GM18870 (cell line): ENCODE data around the gene FSTL4.

ENCODE experiments used
- ATAC-seq: cut with Tn5 transposase; IDR thresholded peaks from one replicate; pipeline ENCODE4 v1.9.1; 2021; ENCODE audit warnings: moderate library complexity; ENCODE audit not compliant: unreplicated experiment

FSTL4 gene

DNA sequence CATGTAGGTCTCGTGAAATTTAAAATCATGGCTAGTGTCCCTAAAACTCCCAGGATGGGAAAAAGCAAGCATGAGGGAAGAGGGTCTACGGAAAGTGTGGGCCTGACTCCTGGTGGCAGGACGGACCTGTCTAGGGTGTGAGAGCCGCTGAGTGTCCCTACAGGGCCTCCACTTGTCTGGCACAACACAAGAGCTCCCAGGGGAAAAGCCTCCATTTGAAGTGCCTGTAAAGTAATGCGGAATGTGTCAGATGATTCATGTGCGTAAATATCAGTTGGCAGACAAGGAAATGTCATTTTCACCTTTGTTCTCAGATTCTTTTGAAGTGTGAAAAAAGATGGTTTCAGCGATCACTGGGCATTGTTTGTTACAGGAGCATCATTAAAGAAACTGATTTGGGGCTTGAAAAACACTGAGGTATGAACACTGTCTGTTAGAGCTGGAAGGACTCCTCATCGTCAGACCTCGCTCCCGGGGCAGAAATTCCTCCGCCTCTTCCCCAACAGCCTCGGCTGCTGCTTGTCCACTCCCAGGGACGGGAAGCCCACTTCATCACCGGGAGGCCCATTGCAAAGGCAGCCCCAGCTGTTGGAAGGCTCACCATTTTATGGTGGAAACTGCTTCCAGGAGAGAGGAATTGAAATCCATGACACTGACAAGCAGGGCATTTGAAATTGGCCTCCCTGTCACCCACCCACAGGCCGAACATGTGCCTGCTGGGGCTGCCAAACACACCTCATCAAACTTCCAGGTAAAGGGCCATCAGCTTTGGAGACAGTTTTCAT, 240.8 kb downstream of the FSTL4 start:
- no peak for ATAC-seq

DNA sequence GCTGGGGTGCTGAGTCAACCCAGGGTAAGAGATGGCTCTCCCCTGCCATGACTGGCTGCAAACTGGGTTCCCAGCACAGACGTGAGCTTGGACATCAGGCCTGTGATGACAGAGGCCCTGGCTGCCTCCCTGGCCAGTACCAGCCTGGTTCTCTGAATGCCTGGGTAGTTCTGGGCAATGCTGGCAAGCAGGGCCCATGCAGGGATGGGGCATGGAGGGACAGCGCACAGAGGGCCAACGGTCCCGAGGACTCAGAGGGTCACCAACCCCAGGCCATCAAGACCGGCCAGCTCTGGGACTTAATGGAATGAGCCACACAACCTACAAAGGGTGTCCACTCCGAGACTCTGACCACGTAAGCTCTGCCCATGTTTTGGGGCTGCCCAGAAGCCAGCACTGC, 241.4 kb downstream of the FSTL4 start:
- ATAC-seq: no peak

DNA sequence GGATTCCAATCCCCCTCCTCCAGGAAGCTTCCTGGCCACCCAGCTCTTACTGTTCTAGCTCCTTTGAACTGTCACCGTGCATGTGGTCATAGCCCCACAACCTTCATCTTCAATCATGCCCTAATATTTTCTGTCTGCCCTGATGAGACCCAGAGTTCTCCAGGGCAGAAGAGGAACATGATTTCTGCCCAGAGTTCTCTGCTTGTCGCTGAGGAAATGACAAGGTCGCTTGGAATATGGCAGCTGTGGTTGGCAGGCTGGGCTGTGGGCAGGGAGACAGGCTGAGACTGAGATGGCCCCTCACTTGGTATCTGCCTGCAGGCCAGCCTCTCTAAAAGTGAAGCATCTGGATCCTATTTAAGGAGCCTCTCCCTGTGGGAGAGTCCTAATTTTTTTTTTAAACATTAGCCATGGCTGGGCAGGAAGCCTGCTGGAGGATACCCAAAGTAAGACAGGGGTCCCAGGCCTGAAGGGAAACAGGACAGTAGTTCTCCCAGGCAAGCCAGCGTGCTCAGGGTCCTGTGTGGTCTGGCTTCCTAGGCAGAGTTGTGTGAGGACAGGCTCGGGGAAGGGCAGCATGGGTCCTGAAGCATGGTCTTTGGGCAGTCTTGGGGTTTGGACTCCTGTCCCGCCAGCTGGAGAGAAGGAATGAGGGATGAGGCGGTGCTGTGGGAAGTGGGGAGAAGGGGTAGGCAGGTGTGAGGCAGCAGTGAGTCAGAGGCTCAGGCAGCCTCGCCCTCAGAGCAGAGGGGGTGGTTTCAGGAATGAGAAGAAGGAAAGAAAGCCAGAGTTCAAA, 242.1 kb downstream of the FSTL4 start:
- ATAC-seq: no peak

DNA sequence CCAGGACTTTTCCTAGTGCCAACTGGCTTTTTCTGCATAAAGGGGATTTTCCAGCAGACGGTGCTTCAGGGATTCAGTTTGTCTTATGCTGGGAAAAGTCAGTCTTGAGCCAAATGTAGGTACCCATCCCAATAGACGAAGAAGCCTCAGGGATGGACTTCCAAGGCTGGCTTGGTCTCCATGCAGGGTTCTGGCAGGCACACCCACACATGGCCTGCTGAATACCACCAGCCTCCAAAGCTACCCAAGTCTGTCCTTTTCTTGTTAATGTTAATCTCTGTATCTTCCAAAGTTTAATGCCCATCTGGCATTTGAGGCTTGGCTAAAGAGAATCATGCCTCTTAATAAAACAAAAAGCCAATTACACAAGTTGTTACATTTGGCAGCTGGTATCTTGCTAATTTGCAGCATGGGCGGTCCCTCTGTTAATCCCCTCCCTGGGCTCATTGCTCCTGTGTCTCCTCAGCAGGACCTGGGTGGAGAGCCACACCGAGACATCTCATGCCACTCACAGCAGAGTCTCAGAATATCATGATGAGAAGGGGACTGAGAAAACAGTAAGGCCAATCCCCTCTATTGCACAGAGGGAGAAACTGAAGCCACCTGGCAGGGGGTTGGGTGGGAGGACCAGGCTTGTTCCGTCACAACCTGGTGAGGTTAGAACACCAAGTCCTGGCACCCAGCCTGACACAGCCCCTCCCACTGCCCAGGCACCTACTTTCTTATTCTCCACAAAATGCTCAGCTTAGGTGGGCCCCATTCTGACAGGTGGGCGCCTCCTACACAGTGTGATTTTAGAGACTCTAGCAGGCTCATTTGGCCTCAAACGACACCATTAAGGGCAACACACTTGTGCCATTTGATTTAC, 243.2 kb downstream of the FSTL4 start:
- no peak for ATAC-seq

DNA sequence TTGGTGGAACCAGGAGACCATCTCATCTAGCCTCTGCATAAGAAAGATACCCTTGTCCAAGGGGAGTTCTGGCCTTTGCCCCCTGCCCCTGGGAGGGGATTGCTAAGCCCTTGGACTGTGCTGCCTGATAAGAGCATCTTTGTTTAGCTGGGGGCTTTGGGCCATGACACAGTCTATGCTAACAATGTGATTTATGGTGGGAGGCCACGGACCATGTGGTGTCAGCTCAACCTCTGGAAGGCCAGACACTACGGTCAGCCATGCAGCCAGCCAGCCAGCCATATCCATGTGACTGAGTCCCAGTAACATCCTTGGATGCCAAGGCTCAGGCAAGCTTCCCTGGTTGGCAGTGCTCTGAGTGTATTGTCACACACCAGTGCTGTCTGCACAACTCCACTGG, 244.4 kb downstream of the FSTL4 start:
- no peak for ATAC-seq

DNA sequence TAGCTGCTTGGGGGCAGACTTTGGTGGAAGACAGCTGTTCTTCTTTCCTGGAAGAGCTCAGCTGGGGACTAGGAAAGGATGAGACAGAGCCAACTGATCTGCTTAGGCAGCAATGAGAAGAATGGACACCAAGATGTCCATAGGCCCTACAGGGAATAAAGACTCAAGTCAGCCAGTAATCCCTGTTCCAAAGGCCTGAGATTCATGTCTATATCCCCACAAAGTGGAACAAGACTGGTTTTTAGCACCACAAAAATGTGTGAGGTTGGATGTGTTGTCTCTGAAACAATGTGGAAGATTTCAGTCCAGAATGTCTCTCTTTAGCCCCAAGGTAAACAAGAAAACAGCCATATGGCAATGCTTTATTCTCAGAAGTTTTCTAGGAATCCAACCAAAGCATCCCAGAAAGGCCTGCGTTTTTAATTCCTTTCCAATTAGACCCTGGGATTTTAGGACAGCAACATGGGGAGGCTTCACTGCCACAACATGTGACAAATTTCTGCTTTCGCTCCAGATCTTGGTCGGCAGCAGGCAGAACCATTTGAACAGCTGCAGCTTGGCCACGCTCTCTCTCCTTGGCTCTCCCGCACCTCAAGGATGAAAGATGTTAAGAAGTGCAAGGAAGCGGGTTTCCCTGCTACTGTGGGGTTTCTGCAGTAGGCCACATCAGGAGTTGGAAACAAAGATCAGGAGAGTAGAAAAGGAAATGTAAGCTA, 245.1 kb downstream of the FSTL4 start:
- no peak for ATAC-seq

DNA sequence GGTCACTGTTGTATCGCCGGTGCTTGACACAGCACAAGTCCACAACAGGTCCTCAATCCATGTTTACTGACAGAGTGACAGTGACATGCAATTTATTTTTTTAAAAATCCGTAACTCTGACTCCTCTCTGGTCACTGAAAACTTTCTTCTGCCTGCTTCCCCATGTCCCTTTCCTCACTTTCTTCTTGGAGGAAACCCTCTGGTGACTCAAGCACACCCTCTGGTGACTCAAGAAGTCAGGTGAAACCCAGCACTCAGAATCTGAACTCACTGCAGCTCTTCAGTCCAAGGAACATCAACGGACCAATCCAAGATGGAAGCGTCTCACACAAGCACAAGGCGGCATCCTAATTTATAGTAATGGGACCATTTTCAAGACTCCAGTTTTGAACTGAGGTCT, 245.9 kb downstream of the FSTL4 start:
- no peak for ATAC-seq

DNA sequence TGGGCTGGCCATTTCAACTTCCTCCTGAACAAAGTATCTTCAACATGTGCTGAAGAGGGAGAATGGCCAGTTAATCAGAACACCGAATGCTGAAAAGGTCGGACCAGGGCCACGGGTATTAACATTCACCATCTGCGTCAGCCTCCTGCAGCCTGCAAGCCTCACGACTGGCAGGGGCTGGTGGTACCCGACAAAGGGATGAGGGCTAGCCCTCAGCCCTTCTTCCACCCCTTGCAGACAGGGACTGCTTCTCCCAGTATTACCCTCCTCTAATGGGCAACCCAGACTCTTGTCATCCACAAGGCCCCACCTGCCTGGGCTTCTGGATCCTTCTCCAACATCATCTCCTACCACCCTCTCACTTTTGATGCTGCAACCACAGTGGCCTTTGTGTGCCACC, 246.6 kb downstream of the FSTL4 start:
- ATAC-seq: no peak

DNA sequence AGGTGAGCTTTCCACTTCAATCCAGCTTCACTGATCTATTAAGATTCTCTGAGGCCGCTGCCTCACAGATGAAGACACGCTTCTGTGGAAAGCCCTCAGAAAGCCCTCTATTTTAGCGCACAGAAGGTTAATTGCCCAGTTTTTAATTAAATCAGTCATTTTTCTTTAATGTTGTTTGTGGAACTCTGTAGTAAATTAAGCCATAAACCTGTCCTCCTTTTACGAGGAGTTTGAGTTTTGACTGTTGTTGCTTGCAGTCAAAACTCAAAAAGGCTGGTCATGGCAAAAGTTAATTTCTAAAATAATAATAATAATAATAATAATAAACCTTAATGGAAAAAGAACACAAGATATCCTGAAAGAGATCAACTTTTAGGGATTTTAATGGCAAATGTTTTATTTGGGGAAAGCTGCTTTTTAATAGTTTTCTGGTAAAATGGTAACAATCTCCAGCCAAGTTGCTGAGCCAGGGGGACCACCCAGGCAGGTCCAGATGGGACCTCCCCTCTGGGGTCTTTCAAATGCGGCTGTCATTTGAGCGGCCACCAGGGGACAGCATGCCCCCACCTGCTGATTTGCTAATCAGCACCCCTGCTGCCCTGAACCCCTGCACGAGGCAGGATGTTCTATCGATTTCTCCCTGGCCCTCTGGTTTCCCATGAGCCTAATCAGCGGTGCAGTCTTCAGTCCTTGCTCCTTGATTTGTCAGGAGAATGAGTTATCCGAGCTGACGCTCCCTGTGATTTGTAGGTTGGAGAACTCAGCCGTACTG, 247.2 kb downstream of the FSTL4 start:
- no peak for ATAC-seq

DNA sequence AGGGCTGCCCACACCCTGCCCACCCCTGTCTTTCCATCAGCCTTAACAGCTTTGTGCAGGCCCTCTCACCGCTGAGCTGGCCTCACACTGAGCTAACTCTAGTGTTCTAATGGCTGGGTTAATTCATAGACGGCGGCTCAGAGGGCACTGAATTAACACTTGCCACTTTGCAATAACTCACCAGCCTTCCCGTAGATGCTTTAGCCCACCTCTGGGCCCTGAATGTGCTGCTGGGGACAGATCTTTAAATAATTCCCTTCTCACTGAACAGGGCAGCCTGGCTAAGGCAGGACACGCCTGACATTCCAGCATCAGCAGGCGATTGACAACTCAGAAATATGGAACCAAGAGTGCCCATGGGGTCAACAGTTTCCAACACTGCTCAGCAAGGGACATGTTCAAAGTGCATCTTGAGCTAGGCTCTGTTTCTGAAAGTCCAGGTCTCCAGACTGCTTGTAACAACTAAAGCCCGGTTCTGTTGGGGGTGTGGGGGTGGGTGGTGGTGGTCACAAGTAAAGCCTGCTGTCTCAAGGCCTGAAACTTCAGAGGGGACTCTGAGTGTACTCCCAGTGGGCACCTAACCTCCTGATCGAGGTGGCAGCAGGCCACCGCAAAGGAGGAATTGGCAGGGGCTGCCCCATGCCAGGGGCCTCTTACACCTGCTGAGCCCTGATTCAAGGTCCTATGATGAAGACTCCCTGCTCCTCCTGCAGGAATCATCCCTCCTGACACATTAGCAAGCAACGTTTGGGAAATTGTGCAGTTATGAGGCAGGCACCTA, 248.3 kb downstream of the FSTL4 start:
- ATAC-seq: no peak

DNA sequence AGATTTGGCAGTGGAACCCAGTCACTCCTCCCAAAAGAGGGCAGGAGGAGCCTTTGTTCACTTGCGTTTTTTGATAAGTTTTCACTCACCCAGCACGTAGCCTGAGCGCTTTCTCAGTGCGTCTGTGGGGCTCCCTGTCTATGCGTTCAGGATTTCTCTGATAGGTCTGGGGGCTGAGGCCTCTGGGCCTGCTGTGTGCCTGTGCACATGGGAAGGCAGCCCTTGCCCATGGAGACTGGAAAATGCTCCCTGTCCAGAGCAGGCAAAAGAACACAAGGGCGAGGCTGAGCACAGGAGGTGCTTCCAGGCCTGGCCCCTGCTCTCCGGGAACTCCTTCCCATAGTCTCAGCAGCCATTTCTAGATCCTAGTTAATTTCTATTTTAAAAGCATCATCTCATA, 249.9 kb downstream of the FSTL4 start:
- no peak for ATAC-seq

DNA sequence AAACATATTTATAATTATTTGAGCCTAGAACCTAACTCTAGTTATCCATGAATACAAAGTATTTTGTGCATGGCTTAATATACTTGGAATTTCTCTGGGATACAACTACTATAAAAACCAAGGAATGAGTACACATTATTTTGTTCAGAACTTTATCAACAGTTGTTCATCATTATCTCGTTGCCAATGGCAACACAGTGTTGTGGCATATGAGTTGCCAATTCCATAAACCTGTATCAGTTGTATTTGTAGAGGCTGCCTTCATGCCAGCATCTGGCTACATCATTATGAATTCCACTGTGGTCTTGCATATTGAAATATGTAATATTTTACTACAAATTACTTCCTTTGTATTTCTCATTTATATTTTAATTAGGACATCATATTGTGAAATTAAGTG, 250.4 kb downstream of the FSTL4 start:
- no peak for ATAC-seq

DNA sequence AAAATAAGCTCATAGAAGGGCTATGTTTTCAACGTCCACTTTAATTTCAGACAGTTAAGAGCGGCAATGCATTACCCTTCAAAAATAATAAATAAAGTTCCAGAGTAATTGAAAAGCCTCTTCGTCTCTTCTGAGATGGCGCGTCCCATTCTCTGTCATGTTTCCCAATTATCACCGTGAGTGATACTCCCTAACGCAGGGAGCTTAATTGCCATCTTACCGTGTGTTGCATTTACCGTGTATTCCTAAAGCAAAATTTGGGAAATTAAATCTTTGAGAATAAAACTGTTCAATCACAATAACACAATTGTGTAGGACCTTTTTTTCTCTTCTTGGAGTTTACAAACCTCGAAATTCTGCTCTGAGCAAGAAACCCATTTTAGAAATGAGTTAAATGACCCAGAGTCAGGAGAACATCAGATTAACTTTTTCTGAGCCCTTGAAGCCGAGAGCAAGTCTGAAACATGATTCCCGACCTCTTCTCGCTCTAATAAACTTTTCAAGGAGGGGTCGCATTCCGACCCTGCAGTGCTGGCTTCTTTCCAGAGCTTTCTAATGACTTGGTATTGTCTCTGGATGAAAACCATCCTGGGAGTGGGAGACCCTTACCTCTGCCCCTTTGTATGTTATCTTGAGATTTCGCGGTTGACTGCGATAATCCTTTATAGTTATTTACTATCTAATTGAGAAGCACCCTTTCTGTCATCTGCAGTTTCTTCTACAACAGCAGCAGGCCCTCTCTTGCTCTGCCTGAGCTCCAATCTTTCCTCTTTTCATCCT, 251.5 kb downstream of the FSTL4 start:
- no peak for ATAC-seq

DNA sequence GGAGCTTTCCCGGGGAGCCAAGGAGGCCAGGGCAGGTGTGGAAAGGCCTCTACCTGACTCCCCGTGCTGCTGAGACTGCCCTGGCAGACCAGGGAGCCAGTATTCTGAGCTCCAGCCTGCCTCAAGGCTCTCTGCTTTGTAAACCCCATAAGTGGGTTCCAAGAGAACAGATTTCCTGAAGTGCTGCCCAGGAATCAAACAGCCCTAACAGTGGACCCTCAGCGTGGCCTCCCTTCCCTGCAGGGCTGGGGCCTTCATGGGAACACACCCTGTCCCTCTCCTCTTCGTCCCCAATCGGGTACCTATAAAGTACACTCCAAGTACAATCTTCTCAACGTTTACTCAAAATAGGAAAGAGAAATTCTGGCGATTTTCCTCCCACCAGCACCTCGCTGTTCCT, 252.5 kb downstream of the FSTL4 start:
- ATAC-seq: no peak

DNA sequence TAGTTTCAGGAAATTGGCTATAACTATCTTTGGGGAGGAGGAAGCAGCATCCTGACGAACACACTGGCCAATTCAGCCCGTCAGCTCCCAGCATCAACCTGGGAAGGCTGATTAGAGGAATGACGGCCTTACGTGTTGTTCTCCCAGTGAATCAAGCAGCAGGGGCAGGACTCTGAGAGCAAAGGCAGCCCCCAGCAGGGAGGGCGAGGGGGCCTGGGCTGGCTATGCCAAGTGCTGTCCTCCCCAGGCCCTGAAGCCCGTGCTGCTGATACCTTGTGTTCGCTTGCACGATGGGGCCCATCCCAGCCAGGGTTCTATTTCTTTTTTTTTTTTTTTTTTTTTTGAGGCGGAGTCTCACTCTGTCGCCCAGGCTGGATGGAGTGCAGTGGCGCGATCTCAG, 254.1 kb downstream of the FSTL4 start:
- ATAC-seq: no peak

DNA sequence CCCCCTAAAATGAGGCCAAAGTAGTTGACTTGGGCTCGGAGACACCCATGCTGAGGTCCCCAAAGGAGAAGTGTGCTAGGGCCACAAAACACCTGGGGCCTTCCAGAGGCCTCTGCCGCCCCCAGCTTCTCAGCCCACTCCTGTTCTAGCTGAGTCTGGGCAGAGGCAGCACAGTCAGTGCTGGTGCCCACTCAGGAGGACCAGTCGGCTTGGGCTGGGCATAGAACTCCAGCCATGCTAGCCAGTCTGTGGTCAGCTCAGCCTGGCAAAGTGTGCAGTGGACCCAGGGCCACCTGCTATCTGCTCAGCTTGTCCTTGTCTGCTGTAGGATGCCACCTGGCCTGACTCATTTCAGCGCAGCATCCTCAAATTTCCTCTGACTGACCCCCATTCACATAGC, 254.6 kb downstream of the FSTL4 start:
- no peak for ATAC-seq

DNA sequence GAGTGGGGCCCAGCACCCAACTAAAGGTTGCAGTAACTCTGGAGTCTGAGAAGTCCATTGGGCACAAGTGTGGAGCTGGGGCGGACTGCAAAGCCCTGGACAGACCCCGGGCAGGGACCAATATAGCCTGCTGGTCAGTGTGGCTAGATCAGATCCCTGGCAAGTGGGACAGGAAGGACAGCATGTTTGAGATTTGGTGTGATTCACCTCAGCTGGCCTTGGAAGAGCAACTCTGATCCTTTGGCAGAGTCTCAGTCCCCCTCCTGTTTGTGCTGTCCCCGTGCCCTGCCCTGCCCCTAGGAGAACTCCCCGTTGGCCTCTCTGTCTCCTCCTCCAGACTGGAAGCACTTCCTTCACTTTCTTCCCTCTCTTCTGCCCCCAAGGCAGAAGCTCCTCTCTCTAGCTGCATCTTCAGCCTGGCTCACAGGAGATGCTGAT, 255.3 kb downstream of the FSTL4 start:
- no peak for ATAC-seq

DNA sequence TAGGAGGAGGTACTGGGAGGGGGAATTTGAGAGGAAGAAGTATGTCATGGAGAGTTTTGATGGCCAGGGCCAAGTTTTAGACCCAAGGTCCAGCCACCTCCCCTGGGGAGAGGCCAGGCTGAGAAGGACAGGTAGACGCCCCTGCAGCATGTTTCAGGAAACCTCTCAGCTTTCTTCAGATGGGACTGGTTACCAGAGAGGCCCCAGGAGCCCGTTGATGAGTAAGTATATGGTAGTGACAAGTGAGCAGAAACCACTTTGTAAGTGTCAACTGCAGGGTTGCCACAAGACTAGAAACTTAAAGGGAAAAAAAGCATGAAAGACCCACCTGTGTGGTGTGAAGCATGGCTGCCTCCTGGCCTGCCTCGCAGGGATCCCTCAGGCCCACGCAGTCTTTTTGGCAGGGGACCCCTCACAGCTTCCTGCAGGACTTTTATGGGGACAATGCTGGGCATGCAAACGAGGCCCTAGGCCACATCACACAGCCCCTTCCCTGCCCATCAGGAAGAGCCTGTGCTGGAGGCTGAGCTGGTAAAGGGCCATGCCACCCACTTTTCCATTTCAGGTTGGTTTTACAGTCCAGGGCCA, 255.9 kb downstream of the FSTL4 start:
- no peak for ATAC-seq
